NB4 (cell line): ENCODE data around the gene SEC61G.

ENCODE experiments used
- DNase-seq: peaks from one replicate; pipeline ENCODE4 v3.0.0; 2010; ENCODE audit warnings: low read depth
- H3K4me3 ChIP-seq: one replicate; pipeline ENCODE4 v1.5.1; 2011; ENCODE audit warnings: mild to moderate bottlenecking, low read depth, low read length, moderate library complexity
- MYC ChIP-seq: IDR thresholded peaks from 2 replicates; pipeline ENCODE4 v1.6.1; 2011; ENCODE audit warnings: low read depth, low read length
- POLR2A ChIP-seq: IDR thresholded peaks from 2 replicates; pipeline ENCODE4 v1.6.1; 2011; ENCODE audit warnings: mild to moderate bottlenecking; ENCODE audit not compliant: insufficient read length; ENCODE audit errors: extremely low read depth
- TF ChIP-seq, protein P1 (sequence below): IDR thresholded peaks from 2 replicates; pipeline ENCODE4 v1.6.1; 2011; ENCODE audit warnings: low read depth, low read length
- TF ChIP-seq, protein P2 (sequence below): IDR thresholded peaks from one replicate; pipeline ENCODE4 v1.5.1; 2012; ENCODE audit warnings: low read depth, low read length

SEC61G gene

DNA sequence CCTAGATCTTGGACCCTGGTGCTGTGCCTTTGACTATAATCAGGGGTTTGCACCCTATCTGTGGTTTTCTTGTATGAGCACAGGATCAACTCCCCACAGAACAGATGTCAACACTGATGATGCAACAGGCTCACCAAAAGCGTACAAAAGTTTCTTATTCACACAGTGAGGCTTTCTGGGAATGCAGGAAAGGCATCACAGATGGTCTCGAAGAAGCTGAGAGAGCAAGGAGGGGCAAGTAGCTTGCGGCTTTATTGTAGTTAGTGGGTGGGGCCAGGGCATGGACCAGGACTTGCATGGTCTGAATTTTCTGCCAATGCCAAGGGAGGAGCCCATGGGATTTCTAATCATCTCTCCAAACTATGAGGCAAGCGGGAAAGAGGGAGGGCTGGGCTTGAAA lies 46.2 kb downstream of the SEC61G start:
- H3K4me3 ChIP-seq: no peak overlapping the region
- no peak for TF ChIP-seq POLR2A
- TF ChIP-seq MYC: no peak
- TF ChIP-seq, protein P1, sequence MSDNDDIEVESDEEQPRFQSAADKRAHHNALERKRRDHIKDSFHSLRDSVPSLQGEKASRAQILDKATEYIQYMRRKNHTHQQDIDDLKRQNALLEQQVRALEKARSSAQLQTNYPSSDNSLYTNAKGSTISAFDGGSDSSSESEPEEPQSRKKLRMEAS: no peak
- TF ChIP-seq, protein P2, sequence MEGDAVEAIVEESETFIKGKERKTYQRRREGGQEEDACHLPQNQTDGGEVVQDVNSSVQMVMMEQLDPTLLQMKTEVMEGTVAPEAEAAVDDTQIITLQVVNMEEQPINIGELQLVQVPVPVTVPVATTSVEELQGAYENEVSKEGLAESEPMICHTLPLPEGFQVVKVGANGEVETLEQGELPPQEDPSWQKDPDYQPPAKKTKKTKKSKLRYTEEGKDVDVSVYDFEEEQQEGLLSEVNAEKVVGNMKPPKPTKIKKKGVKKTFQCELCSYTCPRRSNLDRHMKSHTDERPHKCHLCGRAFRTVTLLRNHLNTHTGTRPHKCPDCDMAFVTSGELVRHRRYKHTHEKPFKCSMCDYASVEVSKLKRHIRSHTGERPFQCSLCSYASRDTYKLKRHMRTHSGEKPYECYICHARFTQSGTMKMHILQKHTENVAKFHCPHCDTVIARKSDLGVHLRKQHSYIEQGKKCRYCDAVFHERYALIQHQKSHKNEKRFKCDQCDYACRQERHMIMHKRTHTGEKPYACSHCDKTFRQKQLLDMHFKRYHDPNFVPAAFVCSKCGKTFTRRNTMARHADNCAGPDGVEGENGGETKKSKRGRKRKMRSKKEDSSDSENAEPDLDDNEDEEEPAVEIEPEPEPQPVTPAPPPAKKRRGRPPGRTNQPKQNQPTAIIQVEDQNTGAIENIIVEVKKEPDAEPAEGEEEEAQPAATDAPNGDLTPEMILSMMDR: no peak
- peak; percentile 51 for DNase-seq

DNA sequence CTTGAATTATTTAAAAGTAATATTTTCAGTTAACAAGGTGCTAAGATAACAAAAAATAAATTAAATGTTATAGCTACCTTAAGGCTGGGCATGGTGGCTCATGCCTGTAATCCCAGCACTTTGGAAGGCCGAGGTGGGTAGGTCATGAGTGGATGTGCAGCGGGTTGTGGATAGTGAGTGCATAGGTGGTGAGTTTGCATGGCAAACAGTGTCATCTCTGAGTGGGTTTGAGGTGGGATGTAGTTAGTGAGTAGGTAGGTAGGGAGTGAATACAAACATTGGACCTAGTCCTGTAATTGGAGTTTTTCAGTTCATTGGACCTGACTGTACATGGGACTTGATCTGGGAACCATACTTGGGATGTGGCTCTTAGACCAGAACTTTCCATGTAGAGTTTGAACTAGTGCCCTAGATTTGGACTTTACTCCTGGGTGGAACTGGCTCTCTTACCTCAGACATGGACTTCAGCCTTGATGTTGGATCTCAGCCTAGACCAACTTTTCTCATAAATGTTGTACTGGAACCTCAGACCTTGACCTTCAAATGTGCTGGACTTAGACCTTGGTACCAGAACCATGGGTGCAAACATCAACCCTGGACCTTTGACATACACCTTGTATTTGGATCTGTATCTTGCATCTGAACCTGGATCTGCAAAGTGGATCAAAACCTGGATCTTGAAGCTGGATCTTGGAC lies 47.0 kb downstream of the SEC61G start:
- no peak for DNase-seq
- TF ChIP-seq, protein P2: no peak
- TF ChIP-seq, protein P1: no peak
- TF ChIP-seq MYC (no peak), POLR2A (no peak)
- H3K4me3 ChIP-seq: no peak overlapping the region

DNA sequence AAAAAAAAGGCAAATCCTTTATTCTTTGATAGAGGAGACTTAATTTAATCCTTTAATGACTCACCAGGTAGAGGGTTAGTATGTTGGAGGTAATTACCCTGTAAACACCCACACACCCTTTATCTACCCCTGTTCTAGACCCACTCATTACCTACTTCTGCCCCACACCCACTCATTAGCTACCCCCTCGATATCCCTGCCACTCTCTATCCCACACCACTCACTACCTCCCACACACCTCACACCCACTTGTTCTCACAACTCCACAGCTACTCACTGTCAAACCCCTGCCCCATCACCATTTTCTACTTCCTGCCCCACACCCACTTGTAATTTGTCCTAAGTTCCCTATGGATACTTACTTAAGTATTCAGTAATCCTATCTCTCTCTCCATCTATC lies 49.7 kb downstream of the SEC61G start:
- no peak overlapping the region for H3K4me3 ChIP-seq
- TF ChIP-seq, protein P1: no peak
- DNase-seq: no peak

DNA sequence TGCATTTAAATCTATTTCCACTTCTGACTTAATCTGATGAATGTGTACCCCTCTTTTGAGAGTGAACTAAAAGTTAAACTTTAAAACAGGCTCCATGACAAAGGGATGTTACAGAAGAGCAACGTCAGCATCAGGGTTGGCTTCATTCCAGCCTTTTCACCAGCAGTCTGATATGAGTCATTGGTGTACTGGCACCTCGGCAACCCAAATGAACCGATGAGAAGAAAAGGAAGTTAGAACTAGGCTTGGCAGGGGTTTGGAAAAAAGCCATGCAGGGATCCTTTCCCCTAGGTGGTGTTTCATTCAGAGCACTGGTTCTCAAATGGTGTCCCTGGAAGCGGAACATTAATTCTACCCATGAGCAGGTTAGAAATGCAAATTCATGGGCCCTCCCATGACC lies 53.6 kb downstream of the SEC61G start:
- H3K4me3 ChIP-seq: no peak overlapping the region
- peak; percentile 52 for DNase-seq
- TF ChIP-seq MYC (no peak), POLR2A (no peak)
- TF ChIP-seq, protein P2: no peak
- TF ChIP-seq, protein P1: no peak

DNA sequence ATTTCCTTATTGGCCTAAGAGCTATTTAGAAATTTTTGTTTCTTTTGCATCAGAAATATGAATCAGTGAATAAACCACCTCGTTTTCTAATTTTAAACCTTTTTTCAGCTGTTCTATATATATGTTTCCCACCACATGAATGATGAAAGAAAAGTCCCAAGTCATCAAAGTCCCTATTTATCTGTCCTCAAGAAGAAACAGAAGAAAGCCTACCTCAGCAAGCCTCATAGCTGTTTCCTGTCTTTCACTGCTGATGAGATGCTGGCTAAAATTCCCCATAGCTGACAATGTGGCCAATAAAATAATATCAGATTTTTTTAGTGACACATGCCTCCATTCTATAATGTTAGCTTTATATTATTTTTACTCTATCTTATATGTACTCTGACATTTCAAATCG lies 54.2 kb downstream of the SEC61G start:
- no peak for DNase-seq
- no peak for TF ChIP-seq POLR2A
- TF ChIP-seq, protein P1: no peak
- TF ChIP-seq, protein P2: no peak
- TF ChIP-seq MYC: no peak

More for the DNA sequence above, 54.2 kb downstream of the SEC61G start:
- H3K4me3 ChIP-seq: no peak overlapping the region
